Measurements from ENCODE around the gene PIK3R5.
A peak's percentile ranks its signal among the peaks of the same experiment; 100 is the strongest.

The PIK3R5 gene

GRCh38 chr17:8934346-8934745 is 31.2 kb downstream of the PIK3R5 start:
- peak overlapping the region; percentile 58 for H3K4me3 Mint-ChIP-seq
- H3K27me3 Mint-ChIP-seq, result no peaks in the 10 kb centered on the region
- DNase-seq (no peak), ATAC-seq (peak; percentile 4)
- peaks cover 14% of the 10 kb centered on the region for H3K9me3 Mint-ChIP-seq
- H3K27ac Mint-ChIP-seq, result peak overlapping the region; percentile 95
- H3K36me3 Mint-ChIP-seq (ENCODE audit: low read depth), result peaks cover 36% of the 10 kb centered on the region
- H3K4me1 Mint-ChIP-seq, result peaks cover 77% of the 10 kb centered on the region

DNA sequence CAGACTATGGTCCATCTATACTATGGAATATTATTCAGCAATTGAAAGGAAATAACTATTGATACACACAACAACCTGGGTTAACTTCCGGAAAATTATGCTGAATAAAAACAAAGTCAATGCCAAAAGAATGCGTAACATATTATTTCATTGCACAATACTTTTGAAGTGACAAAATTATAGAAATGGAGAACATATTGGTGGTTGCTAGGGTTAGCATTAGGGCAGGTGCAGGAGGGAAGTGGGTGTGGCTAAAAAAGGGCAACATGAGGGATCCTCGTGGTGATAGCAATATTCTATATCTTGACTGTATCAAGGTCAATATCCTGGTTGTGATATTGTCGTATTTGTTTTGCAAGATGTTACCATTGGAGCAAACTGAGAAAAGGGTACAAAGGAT is 34.9 kb downstream of the PIK3R5 start:
- Mint-ChIP-seq H3K27me3 (no peaks in the 10 kb centered on the region), H3K27ac (no peak overlapping the region), H3K36me3 (ENCODE audit: low read depth) (peaks cover 53% of the 10 kb centered on the region), H3K4me3 (no peak overlapping the region), H3K9me3 (peaks cover 25% of the 10 kb centered on the region), H3K4me1 (peaks cover 49% of the 10 kb centered on the region)
- ATAC-seq, result no peak
- no peak for DNase-seq

GRCh38 chr17:8928347-8928746 is 37.2 kb downstream of the PIK3R5 start:
- Mint-ChIP-seq H3K4me1 (peaks cover 29% of the 10 kb centered on the region), H3K9me3 (peaks cover 25% of the 10 kb centered on the region), H3K27me3 (no peaks in the 10 kb centered on the region), H3K4me3 (no peak overlapping the region), H3K27ac (no peak overlapping the region), H3K36me3 (ENCODE audit: low read depth) (peaks cover 50% of the 10 kb centered on the region)
- ATAC-seq, result no peak
- DNase-seq, result no peak

- DNase-seq (no peak), ATAC-seq (no peak)
- Mint-ChIP-seq H3K9me3 (peaks cover 28% of the 10 kb centered on the region), H3K27me3 (no peaks in the 10 kb centered on the region), H3K4me3 (no peak overlapping the region), H3K36me3 (ENCODE audit: low read depth) (peaks cover 52% of the 10 kb centered on the region), H3K4me1 (peaks cover 29% of the 10 kb centered on the region), H3K27ac (no peak overlapping the region)
Observed at GRCh38 chr17:8927395-8927794, 38.1 kb downstream of the PIK3R5 start.

GRCh38 chr17:8925808-8926207 is 39.7 kb downstream of the PIK3R5 start:
- Mint-ChIP-seq H3K4me1 (peaks cover 35% of the 10 kb centered on the region), H3K9me3 (peaks cover 26% of the 10 kb centered on the region), H3K27ac (no peak overlapping the region), H3K36me3 (ENCODE audit: low read depth) (peaks cover 43% of the 10 kb centered on the region), H3K27me3 (no peaks in the 10 kb centered on the region), H3K4me3 (no peak overlapping the region)
- ATAC-seq, result no peak
- DNase-seq, result no peak

DNA sequence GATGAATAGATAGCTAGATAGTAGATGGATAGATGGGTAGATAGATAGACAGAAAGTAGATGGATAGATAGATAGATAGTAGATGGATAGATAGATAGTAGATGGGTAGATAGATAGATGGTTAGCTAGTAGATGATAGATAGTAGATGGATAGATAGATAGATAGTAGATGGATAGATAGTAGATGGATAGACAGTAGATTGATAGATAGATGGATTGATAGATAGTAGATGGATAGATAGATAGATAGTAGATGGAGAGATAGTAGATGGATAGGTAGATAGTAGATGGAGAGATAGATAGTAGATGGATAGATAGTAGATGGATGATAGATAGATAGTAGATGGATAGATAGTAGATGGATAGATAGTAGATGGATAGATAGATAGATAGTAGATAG is 40.4 kb downstream of the PIK3R5 start:
- ATAC-seq (no peak), DNase-seq (no peak)
- H3K4me1 Mint-ChIP-seq, result peaks cover 32% of the 10 kb centered on the region
- H3K36me3 Mint-ChIP-seq (ENCODE audit: low read depth), result peaks cover 38% of the 10 kb centered on the region
- H3K4me3 Mint-ChIP-seq, result no peak overlapping the region
- peaks cover 24% of the 10 kb centered on the region for H3K9me3 Mint-ChIP-seq
- H3K27ac Mint-ChIP-seq, result no peak overlapping the region
- no peaks in the 10 kb centered on the region for H3K27me3 Mint-ChIP-seq

- no peaks in the 10 kb centered on the region for H3K27me3 Mint-ChIP-seq
- H3K4me1 Mint-ChIP-seq, result peaks cover 34% of the 10 kb centered on the region
- no peak overlapping the region for H3K27ac Mint-ChIP-seq
- ATAC-seq, result peak; percentile 35
- peaks cover 19% of the 10 kb centered on the region for H3K9me3 Mint-ChIP-seq
- peaks cover 37% of the 10 kb centered on the region for H3K36me3 Mint-ChIP-seq (ENCODE audit: low read depth)
- no peak for DNase-seq
- H3K4me3 Mint-ChIP-seq, result no peak overlapping the region
Observed at GRCh38 chr17:8924595-8924994, 40.9 kb downstream of the PIK3R5 start.

- DNase-seq, result no peak
- Mint-ChIP-seq H3K4me3 (no peak overlapping the region), H3K9me3 (peaks cover 14% of the 10 kb centered on the region), H3K27me3 (no peaks in the 10 kb centered on the region), H3K36me3 (ENCODE audit: low read depth) (peaks cover 40% of the 10 kb centered on the region), H3K4me1 (peaks cover 41% of the 10 kb centered on the region), H3K27ac (no peak overlapping the region)
- ATAC-seq, result no peak
Observed at GRCh38 chr17:8923762-8924161, 41.7 kb downstream of the PIK3R5 start.

DNA sequence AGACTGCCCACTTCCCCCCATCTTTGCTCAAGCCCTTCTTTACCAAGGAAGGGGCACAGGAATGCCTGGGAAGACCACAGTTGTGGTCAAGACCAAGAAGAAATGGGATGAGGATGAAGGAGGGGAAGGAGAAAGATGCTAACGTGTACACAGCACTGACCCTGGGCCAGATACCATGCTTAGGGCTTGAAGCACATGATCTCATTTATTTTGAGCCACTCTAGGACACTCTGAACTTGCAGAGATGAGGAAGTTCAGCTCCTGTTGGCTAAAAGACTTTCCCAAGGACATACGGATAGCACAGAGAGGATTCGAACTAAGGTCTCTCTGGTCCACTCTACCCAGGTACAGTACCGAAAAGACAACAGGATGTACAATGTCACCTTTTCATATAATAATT is 42.6 kb downstream of the PIK3R5 start:
- Mint-ChIP-seq H3K4me1 (peaks cover 45% of the 10 kb centered on the region), H3K27ac (peak overlapping the region; percentile 87), H3K4me3 (peak overlapping the region; percentile 53), H3K27me3 (no peaks in the 10 kb centered on the region), H3K9me3 (peaks cover 10% of the 10 kb centered on the region), H3K36me3 (ENCODE audit: low read depth) (peaks cover 39% of the 10 kb centered on the region)
- ATAC-seq (no peak), DNase-seq (no peak)

- Mint-ChIP-seq H3K27ac (peak overlapping the region; percentile 87), H3K9me3 (peaks cover 12% of the 10 kb centered on the region), H3K4me3 (peak overlapping the region; percentile 53), H3K27me3 (no peaks in the 10 kb centered on the region), H3K36me3 (ENCODE audit: low read depth) (peaks cover 38% of the 10 kb centered on the region), H3K4me1 (peaks cover 45% of the 10 kb centered on the region)
- DNase-seq, result no peak
- peak; percentile 77 for ATAC-seq
Observed at GRCh38 chr17:8922451-8922850, 43.1 kb downstream of the PIK3R5 start.

- ATAC-seq (peak; percentile 48), DNase-seq (no peak)
- peaks cover 37% of the 10 kb centered on the region for H3K36me3 Mint-ChIP-seq (ENCODE audit: low read depth)
- peak overlapping the region; percentile 49 for H3K27ac Mint-ChIP-seq
- peaks cover 12% of the 10 kb centered on the region for H3K9me3 Mint-ChIP-seq
- H3K4me1 Mint-ChIP-seq, result peaks cover 56% of the 10 kb centered on the region
- no peaks in the 10 kb centered on the region for H3K27me3 Mint-ChIP-seq
- H3K4me3 Mint-ChIP-seq, result no peak overlapping the region
Observed at GRCh38 chr17:8921147-8921546, 44.4 kb downstream of the PIK3R5 start.

DNA sequence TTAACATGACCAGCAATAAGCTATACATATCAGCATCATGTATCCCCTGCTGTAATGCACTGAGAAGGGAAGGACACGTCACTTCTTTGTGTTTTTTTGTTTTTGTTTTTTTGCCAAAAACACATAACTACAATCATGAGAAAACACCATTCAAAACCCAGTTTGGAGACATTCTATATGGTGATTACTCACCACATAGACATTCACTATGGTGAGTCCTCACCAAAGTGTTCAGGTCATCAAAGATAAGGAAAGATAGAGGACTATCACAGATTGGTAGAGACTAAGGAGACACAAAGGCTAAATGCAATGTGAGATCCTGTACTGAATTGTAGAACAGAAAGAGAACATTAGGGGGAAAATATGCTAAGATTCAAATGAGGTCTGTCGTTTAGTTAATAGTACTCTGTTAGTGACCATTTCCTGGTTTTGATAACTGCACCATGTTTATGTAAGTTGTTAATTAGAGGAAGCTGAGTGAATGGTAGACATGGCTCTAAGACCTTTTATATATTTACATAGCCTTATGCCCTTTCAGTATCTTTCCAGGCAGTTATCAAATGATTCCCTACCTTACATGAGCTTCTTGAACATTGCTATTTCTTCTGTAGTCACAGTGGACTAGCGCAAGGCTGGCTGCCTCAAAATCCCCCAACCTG is 46.6 kb downstream of the PIK3R5 start:
- H3K4me1 Mint-ChIP-seq, result peaks cover 70% of the 10 kb centered on the region

DNA sequence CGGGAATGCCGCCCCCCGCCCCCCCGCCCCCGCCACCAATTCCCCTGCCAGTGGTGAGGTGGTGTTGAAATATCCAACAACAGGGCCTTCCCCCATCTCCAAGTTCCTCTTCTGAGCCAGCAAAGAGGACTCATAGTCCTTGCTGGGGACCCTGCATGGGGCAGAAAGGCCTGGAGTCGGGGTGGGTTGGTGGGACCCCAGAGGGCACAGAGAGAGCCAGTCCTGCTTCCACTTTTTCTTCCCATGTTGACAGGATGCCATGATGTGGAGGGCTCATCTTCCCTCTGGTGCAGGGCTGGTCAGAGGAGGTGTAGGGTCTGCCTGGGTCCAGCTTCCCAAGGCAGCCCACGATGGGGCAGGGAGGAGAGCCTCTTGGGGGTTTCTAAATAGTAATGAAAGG is 49.0 kb downstream of the PIK3R5 start:
- DNase-seq, result no peak
- Mint-ChIP-seq H3K4me1 (peaks cover 56% of the 10 kb centered on the region), H3K27ac (peak overlapping the region; percentile 23), H3K36me3 (ENCODE audit: low read depth) (peaks cover 42% of the 10 kb centered on the region), H3K4me3 (no peak overlapping the region), H3K27me3 (no peaks in the 10 kb centered on the region), H3K9me3 (peaks cover 7% of the 10 kb centered on the region)
- ATAC-seq, result no peak

More for the DNA sequence above, 46.6 kb downstream of the PIK3R5 start:
- Mint-ChIP-seq H3K27me3 (no peaks in the 10 kb centered on the region), H3K4me3 (no peak overlapping the region), H3K36me3 (ENCODE audit: low read depth) (peaks cover 43% of the 10 kb centered on the region), H3K9me3 (peaks cover 12% of the 10 kb centered on the region), H3K27ac (peak overlapping the region; percentile 4)
- ATAC-seq (no peak), DNase-seq (no peak)

DNA sequence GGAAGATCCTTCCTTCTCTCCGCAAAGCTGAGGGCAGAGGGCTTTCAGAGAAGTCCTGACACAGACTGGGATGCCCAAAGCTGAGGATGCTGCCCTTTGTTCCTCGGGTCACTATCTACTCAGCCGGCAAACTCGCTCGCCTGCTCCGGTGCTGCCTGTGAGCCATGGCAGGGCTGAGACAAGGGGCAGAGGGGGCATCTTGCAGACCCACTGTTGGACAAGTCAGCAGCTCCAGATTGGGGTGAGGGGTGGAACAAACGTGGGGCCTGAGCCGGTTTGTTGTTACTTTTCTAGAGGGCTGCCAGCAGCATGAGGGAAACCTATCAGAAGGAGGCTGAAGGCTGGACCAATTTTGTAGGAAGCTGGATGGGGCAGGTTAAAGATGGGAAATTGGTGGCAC is 51.0 kb downstream of the PIK3R5 start:
- Mint-ChIP-seq H3K27me3 (no peaks in the 10 kb centered on the region), H3K36me3 (ENCODE audit: low read depth) (peaks cover 38% of the 10 kb centered on the region), H3K27ac (no peak overlapping the region), H3K4me1 (peaks cover 46% of the 10 kb centered on the region), H3K4me3 (no peak overlapping the region), H3K9me3 (peaks cover 7% of the 10 kb centered on the region)
- no peak for ATAC-seq
- no peak for DNase-seq

- ATAC-seq (no peak), DNase-seq (no peak)
- Mint-ChIP-seq H3K4me1 (peaks cover 40% of the 10 kb centered on the region), H3K9me3 (peaks cover 7% of the 10 kb centered on the region), H3K27ac (no peak overlapping the region), H3K27me3 (no peaks in the 10 kb centered on the region), H3K36me3 (ENCODE audit: low read depth) (peaks cover 33% of the 10 kb centered on the region), H3K4me3 (no peak overlapping the region)
Observed at GRCh38 chr17:8913879-8914278, 51.6 kb downstream of the PIK3R5 start.

DNA sequence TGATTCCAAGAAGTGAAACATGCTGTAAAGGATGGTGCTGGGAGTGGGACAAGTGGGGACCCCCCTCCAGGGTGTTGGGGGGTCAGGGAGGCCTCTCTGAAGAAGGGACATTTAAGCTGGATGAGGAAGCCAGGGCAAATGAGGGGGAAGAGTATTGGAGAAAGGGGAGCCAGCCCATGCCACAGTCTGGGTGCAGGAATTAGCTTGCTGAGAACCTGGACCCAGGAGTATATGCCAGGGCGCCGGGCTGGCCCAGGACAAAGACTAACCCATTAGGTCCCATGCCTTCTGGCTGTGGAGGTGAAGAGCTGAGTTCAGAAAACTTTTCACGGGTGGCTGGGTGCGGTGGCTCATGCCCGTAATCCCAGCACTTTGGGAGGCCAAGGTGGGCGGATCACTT is 52.4 kb downstream of the PIK3R5 start:
- H3K27ac Mint-ChIP-seq, result peak overlapping the region; percentile 42
- ATAC-seq, result no peak
- H3K4me3 Mint-ChIP-seq, result no peak overlapping the region

More for the DNA sequence above, 52.4 kb downstream of the PIK3R5 start:
- H3K4me1 Mint-ChIP-seq, result peaks cover 38% of the 10 kb centered on the region
- no peak for DNase-seq
- H3K27me3 Mint-ChIP-seq, result no peaks in the 10 kb centered on the region
- peaks cover 33% of the 10 kb centered on the region for H3K36me3 Mint-ChIP-seq (ENCODE audit: low read depth)
- peaks cover 5% of the 10 kb centered on the region for H3K9me3 Mint-ChIP-seq
